Naive thymus-derived CD4-positive, alpha-beta T cell (primary cell): ENCODE measurements around the gene PPFIA1. TPM values are rescaled to one million over a fixed set of nuclear protein-coding genes. Genes with fewer than 3 reads are reported as not detected.
A peak's percentile ranks its signal among the peaks of the same experiment; 100 is the strongest.

Experiments used
- ATAC-seq: fragments of 150-1000 bp; cut with Tn5 transposase; 2 replicates; pipeline ENCODE4 v1.10.0; 2021; ENCODE audit warnings: mild to moderate bottlenecking, moderate library complexity
- CTCF ChIA-PET: fragments of 350-600 bp; sonication (Branson Sonifier 250); formaldehyde crosslinking; loops from one replicate; lab custom pipeline; 2021; ENCODE audit warnings: antibody characterized with exemption; lab: Charles Lee
- POLR2A ChIA-PET: fragments of 350-600 bp; sonication (Branson Sonifier 250); formaldehyde crosslinking; loops from one replicate; lab custom pipeline; 2021; ENCODE audit warnings: antibody characterized with exemption, inconsistent platforms; lab: Charles Lee
- DNase-seq, 9 donors: peaks; one replicate each; pipeline versions ENCODE4 v3.0.0 to v3.0.0-alpha.2; 2020 to 2022; ENCODE audit warnings: mixed read lengths in 1 of 9
- H3K27ac ChIP-seq: one replicate; pipeline ENCODE4 v1.7.0; 2013; ENCODE audit warnings: mild to moderate bottlenecking, low read depth, low read length, moderate library complexity
- H3K27me3 ChIP-seq, 2 donors: one replicate each; pipeline ENCODE4 v1.7.0; 2013; ENCODE audit warnings: low read length in 2 of 2, mild to moderate bottlenecking in 2 of 2, moderate library complexity in 2 of 2; ENCODE audit not compliant: control insufficient read depth in 2 of 2, insufficient read depth in 2 of 2
- H3K36me3 ChIP-seq, 3 experiments: 1 replicate in 2 of 3; 2 replicates in 1 of 3; pipeline ENCODE4 v1.7.0; 2013; ENCODE audit warnings: low read length in 3 of 3, mild to moderate bottlenecking in 3 of 3, moderate library complexity in 1 of 3; ENCODE audit not compliant: insufficient read depth in 3 of 3, control insufficient read depth in 2 of 3
- H3K4me1 ChIP-seq, 2 donors: one replicate each; pipeline ENCODE4 v1.7.0; 2013; ENCODE audit warnings: low read length in 2 of 2, mild to moderate bottlenecking in 2 of 2, moderate library complexity in 1 of 2; ENCODE audit not compliant: control insufficient read depth in 2 of 2, insufficient read depth in 2 of 2
- H3K4me3 ChIP-seq: 2 replicates; pipeline ENCODE4 v1.7.0; 2013; ENCODE audit warnings: mild to moderate bottlenecking, low read length
- H3K9me3 ChIP-seq, 3 experiments: 1 replicate in 2 of 3; 2 replicates in 1 of 3; pipeline ENCODE4 v1.7.0; 2013; ENCODE audit warnings: low read length in 3 of 3; ENCODE audit not compliant: control insufficient read depth in 2 of 3
- H3K27ac Mint-ChIP-seq, 9 donors: one replicate each; pipeline ENCODE4 v1.8.0; 2020 to 2022; ENCODE audit warnings: mixed read lengths in 9 of 9, mild to moderate bottlenecking in 8 of 9, moderate library complexity in 5 of 9, inconsistent platforms in 2 of 9
- H3K27me3 Mint-ChIP-seq, 5 donors: one replicate each; pipeline ENCODE4 v1.8.0; 2021 to 2022; ENCODE audit warnings: mixed read lengths in 5 of 5, mild to moderate bottlenecking in 1 of 5
- H3K36me3 Mint-ChIP-seq, 5 donors: one replicate each; pipeline ENCODE4 v1.8.0; 2020 to 2022; ENCODE audit warnings: mixed read lengths in 5 of 5, mild to moderate bottlenecking in 3 of 5, inconsistent platforms in 1 of 5
- H3K4me1 Mint-ChIP-seq, 7 donors: one replicate each; pipeline ENCODE4 v1.8.0; 2020 to 2022; ENCODE audit warnings: mixed read lengths in 7 of 7, mild to moderate bottlenecking in 3 of 7, inconsistent platforms in 1 of 7
- H3K4me3 Mint-ChIP-seq, 10 donors: one replicate each; pipeline ENCODE4 v1.8.0; 2020 to 2022; ENCODE audit warnings: mild to moderate bottlenecking in 10 of 10, mixed read lengths in 10 of 10, moderate library complexity in 6 of 10, inconsistent platforms in 2 of 10
- H3K9me3 Mint-ChIP-seq, 11 donors: one replicate each; pipeline ENCODE4 v1.8.0; 2020 to 2022; ENCODE audit warnings: mixed read lengths in 11 of 11, mild to moderate bottlenecking in 4 of 11, inconsistent platforms in 1 of 11, moderate library complexity in 1 of 11
- intact Hi-C, 2 donors: fragments of 100-400 bp; cut with micrococcal nuclease; formaldehyde crosslinking; loops; one replicate each; pipeline ENCODE4 v1.15.1; 2023
- polyA plus RNA-seq, 2 donors: library from polyadenylated mRNA; unstranded; fragments of 300-500 nt; fragmentation: Illumina TruSeq; gene quantifications; one replicate each; pipeline ENCODE4 v1.2.3, GENCODE V29; 2021
- total RNA-seq, 6 experiments: library from RNA in 5 of 6; stranded (reverse) in 5 of 6; gene quantifications; 1 replicate in 5 of 6; 2 replicates in 1 of 6; pipeline ENCODE4 v1.2.3 and lab custom pipeline; 2021 to 2026

PPFIA1 gene
- total and polyA plus RNA-seq, 7 experiments from 2014 or later = 14.3 to 71.0 (median 46.0) TPM

DNA sequence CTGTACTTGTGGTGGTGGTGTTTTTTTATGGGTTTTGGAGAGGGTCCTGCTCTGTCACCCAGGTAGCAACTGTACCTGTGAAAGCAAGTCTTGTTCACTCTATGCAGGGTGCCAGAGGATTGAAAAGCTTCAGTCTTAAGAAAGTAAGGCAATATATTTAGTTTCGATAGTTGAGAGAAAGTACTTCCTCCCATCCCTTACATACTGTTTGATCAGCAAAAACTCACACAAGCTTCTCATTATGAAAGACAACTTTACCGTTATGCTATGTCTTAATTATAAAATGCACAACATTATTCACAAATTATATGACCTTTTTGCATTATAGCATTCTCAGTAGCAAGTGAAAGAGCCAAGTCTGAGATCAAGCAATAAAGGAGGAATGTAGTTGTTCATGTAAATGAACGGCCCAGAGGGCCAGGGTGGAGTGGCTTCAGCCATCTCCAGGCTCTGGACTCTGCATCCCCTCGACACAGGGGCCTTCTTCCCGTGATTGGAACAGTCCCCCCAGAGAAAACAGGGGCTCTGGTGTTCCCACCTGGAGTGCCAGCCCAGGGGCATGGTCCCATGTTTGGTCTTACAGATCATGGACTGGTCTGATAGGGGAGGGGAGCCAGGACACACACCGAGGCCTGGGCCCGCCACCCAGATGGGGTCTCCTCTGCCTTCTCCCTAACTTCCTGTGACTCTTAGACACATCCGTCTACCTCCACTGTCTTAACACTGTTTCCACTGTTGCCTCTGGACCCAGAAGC is 89.1 kb downstream of the PPFIA1 start:
- Histone ChIP-seq H3K27me3 (no peaks in the 10 kb centered on the region), H3K36me3 (peaks cover 0 to 65% (median 4%) of the 10 kb centered on the region in 3 experiments), H3K9me3 (no peaks in the 10 kb centered on the region), H3K27ac (no peak overlapping the region), H3K4me3 (no peak overlapping the region), H3K4me1 (peaks cover 0 to 8% of the 10 kb centered on the region in 2 donors)
- no peaks in the 10 kb centered on the region for H3K27me3 Mint-ChIP-seq
- no peak overlapping the region for H3K4me3 Mint-ChIP-seq
- no peak overlapping the region for H3K27ac Mint-ChIP-seq
- DNase-seq = no peak
- H3K4me1 Mint-ChIP-seq = peaks cover 2 to 7% (median 3%) of the 10 kb centered on the region in 7 donors
- ChIA-PET CTCF (no interaction called here), POLR2A (no interaction called here)
- ATAC-seq = no peak
- intact Hi-C loops = no loop called here
- no peaks in the 10 kb centered on the region for H3K9me3 Mint-ChIP-seq
- peaks cover 4 to 55% (median 23%) of the 10 kb centered on the region in 5 donors for H3K36me3 Mint-ChIP-seq

DNA sequence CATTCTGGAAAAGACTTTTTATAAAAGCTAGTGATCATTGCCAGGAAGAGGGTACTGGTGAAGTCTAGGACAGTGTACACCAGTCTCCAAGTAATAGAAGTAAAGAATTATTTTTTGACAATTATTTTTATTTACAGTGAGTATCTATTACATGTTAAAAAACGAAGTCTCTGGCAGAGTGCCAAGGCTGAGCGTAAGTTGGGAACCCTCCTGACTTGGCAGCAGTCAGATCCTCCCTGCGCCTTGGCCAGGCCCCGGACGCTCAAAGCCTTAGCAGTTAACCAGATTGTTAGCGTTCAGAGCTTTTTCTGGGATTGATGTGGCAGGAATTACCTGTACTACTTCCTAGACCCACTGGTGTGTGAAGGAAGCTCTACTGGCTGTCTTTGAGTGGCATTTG is 89.7 kb downstream of the PPFIA1 start:
- intact Hi-C loops = no loop called here
- no peaks in the 10 kb centered on the region for H3K9me3 Mint-ChIP-seq
- Histone ChIP-seq H3K4me1 (peaks cover 0 to 14% of the 10 kb centered on the region in 2 donors), H3K36me3 (peaks cover 0 to 59% (median 4%) of the 10 kb centered on the region in 3 experiments), H3K4me3 (no peak overlapping the region), H3K9me3 (no peaks in the 10 kb centered on the region), H3K27me3 (no peaks in the 10 kb centered on the region), H3K27ac (no peak overlapping the region)
- peaks cover 0 to 3% (median 0%) of the 10 kb centered on the region in 5 donors for H3K27me3 Mint-ChIP-seq
- H3K4me3 Mint-ChIP-seq = no peak overlapping the region
- DNase-seq (no peak), ATAC-seq (no peak)
- H3K36me3 Mint-ChIP-seq = peaks cover 4 to 49% (median 23%) of the 10 kb centered on the region in 5 donors
- no peak overlapping the region for H3K27ac Mint-ChIP-seq
- H3K4me1 Mint-ChIP-seq = peaks cover 8 to 13% (median 9%) of the 10 kb centered on the region in 7 donors
- CTCF ChIA-PET = no interaction called here
- POLR2A ChIA-PET = no interaction called here

DNA sequence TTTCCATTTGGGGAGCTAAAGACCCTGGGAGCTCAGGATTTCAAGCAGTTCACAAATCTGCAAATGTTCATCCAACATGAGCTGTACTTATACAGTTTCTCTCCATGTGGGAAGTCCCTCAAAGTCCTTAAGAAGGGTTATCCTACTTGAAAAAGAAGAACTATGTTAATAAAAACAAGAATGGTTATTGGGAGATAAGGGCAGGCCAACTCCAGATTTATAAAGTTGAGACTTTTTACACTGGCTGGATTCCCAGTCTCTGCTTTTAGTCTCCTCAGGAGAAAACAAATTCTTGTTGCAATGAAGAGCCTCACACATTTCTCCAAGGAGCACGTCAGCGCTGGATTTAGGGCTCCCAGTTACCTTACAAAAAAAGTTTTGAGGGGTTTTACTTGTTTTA is 93.7 kb downstream of the PPFIA1 start:
- peaks cover 0 to 4% (median 0%) of the 10 kb centered on the region in 5 donors for H3K27me3 Mint-ChIP-seq
- peaks cover 16 to 27% (median 21%) of the 10 kb centered on the region in 7 donors for H3K4me1 Mint-ChIP-seq
- ChIA-PET POLR2A (no interaction called here), CTCF (no interaction called here)
- peaks cover 0 to 2% (median 0%) of the 10 kb centered on the region in 11 donors for H3K9me3 Mint-ChIP-seq
- Histone ChIP-seq H3K27ac (no peak overlapping the region), H3K4me1 (peaks cover 7 to 25% of the 10 kb centered on the region in 2 donors), H3K27me3 (no peaks in the 10 kb centered on the region), H3K9me3 (no peaks in the 10 kb centered on the region), H3K4me3 (no peak overlapping the region), H3K36me3 (peaks cover 0 to 34% (median 4%) of the 10 kb centered on the region in 3 experiments)
- no peak overlapping the region for H3K27ac Mint-ChIP-seq
- no peak for DNase-seq
- peaks cover 0 to 42% (median 23%) of the 10 kb centered on the region in 5 donors for H3K36me3 Mint-ChIP-seq
- no peak for ATAC-seq
- peak overlapping the region in 2 of 10 donors; percentile 70 to 73 for H3K4me3 Mint-ChIP-seq
- intact Hi-C loops = no loop called here

DNA sequence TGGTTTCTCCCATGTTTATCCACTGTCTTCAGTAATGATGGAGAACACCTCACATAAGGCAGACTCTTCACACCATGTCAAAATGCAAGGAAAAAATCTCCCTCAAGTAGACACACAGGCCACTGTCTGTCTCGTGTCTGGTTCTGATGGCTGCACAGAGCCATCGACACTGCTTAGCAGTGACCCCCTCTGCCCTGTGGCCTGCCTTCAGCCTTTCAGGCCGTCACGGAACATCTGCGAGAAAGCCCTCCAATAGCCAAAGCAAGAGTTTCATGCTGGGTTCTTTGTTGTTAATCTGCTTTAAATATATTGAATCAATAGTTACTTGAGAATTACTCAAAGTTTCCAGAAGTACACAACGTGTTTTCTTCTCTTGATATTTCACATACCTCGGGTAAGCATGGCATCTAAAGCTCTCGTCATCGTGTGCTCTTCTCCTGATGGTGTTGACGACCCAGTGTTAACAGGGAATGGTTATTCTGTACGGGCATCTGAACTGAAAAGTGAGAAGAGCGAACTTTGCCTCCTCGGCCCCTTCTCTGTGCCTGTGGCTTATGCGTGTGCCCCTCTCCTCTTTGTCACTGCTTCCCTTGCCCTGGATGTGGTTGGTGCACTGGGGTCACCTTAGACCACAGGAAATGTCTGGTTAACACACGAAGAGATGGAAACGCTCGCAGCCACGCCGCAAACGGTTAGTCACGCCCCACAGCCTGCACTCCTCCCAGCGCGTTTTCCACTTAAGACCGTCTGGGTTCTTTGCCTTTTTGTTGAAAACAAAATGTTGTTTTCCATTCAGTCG is 94.5 kb downstream of the PPFIA1 start:
- intact Hi-C loops = no loop called here
- CTCF ChIA-PET = no interaction called here
- Histone ChIP-seq H3K9me3 (no peaks in the 10 kb centered on the region), H3K4me1 (peaks cover 7 to 25% of the 10 kb centered on the region in 2 donors), H3K4me3 (peak overlapping the region; percentile 21), H3K27me3 (no peaks in the 10 kb centered on the region), H3K36me3 (peaks cover 0 to 26% (median 4%) of the 10 kb centered on the region in 3 experiments), H3K27ac (no peak overlapping the region)
- Mint-ChIP-seq H3K4me1 (peaks cover 16 to 27% (median 21%) of the 10 kb centered on the region in 7 donors), H3K27ac (peak overlapping the region; percentile 1 to 79 (median 31)), H3K36me3 (peaks cover 0 to 42% (median 23%) of the 10 kb centered on the region in 5 donors), H3K9me3 (peaks cover 0 to 2% (median 0%) of the 10 kb centered on the region in 11 donors), H3K27me3 (peaks cover 0 to 4% (median 0%) of the 10 kb centered on the region in 5 donors), H3K4me3 (peak overlapping the region; percentile 63 to 87 (median 74))
- ATAC-seq (peak; percentile 76), DNase-seq (peak in 6 of 9 donors; percentile 9 to 78 (median 22))
- POLR2A ChIA-PET = interaction anchor here (0.6 kb wide), 1 partner anchor 17 kb away, joined by 3 read pairs; no protein-coding TSS in a partner anchor

DNA sequence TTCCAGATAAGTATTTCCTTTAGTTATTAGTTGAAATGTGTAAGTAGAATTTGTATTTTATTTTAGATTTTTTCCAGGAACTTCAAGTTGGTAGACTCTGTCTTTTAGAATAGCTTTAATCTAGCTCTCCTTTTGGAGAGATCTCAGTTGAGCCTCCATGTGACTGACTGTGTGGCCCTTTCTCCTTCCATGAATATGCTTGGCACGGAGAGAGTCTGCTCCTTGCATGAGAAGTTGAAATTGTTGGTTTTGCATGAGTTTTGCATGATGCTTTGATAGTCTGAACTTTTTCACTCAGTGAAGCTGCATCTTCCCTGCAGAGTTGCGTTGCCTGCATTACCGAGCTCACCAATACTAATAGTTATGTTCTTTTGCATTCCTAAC is 95.0 kb downstream of the PPFIA1 start:
- H3K27me3 ChIP-seq = no peaks in the 10 kb centered on the region
- H3K4me3 ChIP-seq = no peak overlapping the region
- peaks cover 0 to 23% (median 4%) of the 10 kb centered on the region in 3 experiments for H3K36me3 ChIP-seq
- CTCF ChIA-PET = no interaction called here
- H3K9me3 ChIP-seq = no peaks in the 10 kb centered on the region
- peaks cover 7 to 25% of the 10 kb centered on the region in 2 donors for H3K4me1 ChIP-seq
- no peak overlapping the region for H3K27ac ChIP-seq
- Mint-ChIP-seq H3K9me3 (peaks cover 0 to 2% (median 0%) of the 10 kb centered on the region in 11 donors), H3K36me3 (peaks cover 0 to 43% (median 23%) of the 10 kb centered on the region in 5 donors), H3K27me3 (peaks cover 0 to 4% (median 0%) of the 10 kb centered on the region in 5 donors), H3K4me3 (peak overlapping the region; percentile 63 to 87 (median 74)), H3K27ac (peak overlapping the region in 6 of 9 donors; percentile 6 to 79 (median 57)), H3K4me1 (peaks cover 16 to 27% (median 21%) of the 10 kb centered on the region in 7 donors)
- DNase-seq (no peak), ATAC-seq (no peak)
- POLR2A ChIA-PET = interaction anchor here (0.6 to 0.7 kb wide), 2 partner anchors 18 to 1978 kb away, joined by 3 read pairs; no protein-coding TSS in a partner anchor
- intact Hi-C loops = no loop called here

DNA sequence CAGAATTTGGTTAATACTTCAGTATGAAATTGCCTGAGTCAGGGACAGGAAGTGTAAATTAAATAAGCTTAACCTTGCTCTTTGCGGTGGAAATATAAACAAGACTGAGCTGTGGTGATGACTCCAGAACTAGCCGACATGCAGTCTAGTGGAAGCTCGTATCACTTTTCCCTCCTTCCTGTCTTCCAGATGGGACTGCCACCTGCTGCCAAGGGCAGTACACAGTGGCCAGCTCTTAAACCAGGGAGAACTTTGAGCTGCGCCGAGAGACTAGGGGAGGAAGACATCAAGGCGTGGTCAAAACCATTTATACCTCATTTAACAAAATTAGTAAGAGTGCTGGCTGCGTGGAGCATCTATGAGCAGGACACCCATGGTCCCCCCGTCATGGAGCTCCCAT is 96.6 kb downstream of the PPFIA1 start:
- H3K4me3 Mint-ChIP-seq = no peak overlapping the region
- POLR2A ChIA-PET = no interaction called here
- peaks cover 0 to 44% (median 28%) of the 10 kb centered on the region in 5 donors for H3K36me3 Mint-ChIP-seq
- H3K27me3 Mint-ChIP-seq = peaks cover 0 to 4% (median 0%) of the 10 kb centered on the region in 5 donors
- H3K27me3 ChIP-seq = no peaks in the 10 kb centered on the region
- H3K4me1 Mint-ChIP-seq = peaks cover 19 to 33% (median 26%) of the 10 kb centered on the region in 7 donors
- H3K9me3 Mint-ChIP-seq = peaks cover 0 to 4% (median 0%) of the 10 kb centered on the region in 11 donors
- H3K27ac Mint-ChIP-seq = no peak overlapping the region
- ATAC-seq (no peak), DNase-seq (no peak)
- H3K4me3 ChIP-seq = no peak overlapping the region
- intact Hi-C loops = no loop called here
- no peak overlapping the region for H3K27ac ChIP-seq
- H3K4me1 ChIP-seq = peaks cover 7 to 25% of the 10 kb centered on the region in 2 donors
- no peaks in the 10 kb centered on the region for H3K9me3 ChIP-seq
- CTCF ChIA-PET = no interaction called here
- peaks cover 0 to 17% (median 2%) of the 10 kb centered on the region in 3 experiments for H3K36me3 ChIP-seq
